PC-3 (cell line): Measurements from ENCODE around the gene DNAH1. TPM values are rescaled to one million over a fixed set of nuclear protein-coding genes. Genes with fewer than 3 reads are reported as not detected.

Experiments used
- ATAC-seq: fragments of 200-7000 bp; cut with Tn5 transposase; 2 replicates; pipeline ENCODE4 v1.9.1; 2020; ENCODE audit warnings: mild to moderate bottlenecking, moderate library complexity
- BruUV-seq: library from RNA; stranded (reverse); fragments of 400-500 nt; replicated peaks from 2 replicates; lab custom pipeline; 2021; lab: Mats Ljungman, UMichigan
- CTCF ChIA-PET: fragments of 300-600 bp; sonication (Branson Sonifier 250); formaldehyde crosslinking; loops from one replicate; lab custom pipeline; 2022; ENCODE audit warnings: antibody characterized with exemption; lab: Charles Lee
- POLR2A ChIA-PET: fragments of 300-600 bp; sonication (Branson Sonifier 250); formaldehyde crosslinking; loops from one replicate; lab custom pipeline; 2022; ENCODE audit warnings: antibody characterized with exemption; ENCODE audit not compliant: unreplicated experiment; lab: Charles Lee
- DNase-seq: peaks from one replicate; pipeline ENCODE4 v3.0.0-alpha.2; 2015
- H2AFZ ChIP-seq: fragments of 300-600 bp; sonication (generic); 2 replicates; pipeline ENCODE4 v1.6.0; 2016; ENCODE audit warnings: antibody characterized with exemption, low read length
- H3F3A ChIP-seq: fragments of 300-600 bp; sonication (generic); one replicate; pipeline ENCODE4 v1.6.0; 2017; ENCODE audit warnings: antibody characterized with exemption, low read length, control low read depth, mild to moderate bottlenecking; ENCODE audit not compliant: unreplicated experiment
- H3K27ac ChIP-seq: fragments of 300-600 bp; sonication (generic); 2 replicates; pipeline ENCODE4 v1.5.1; 2016; ENCODE audit warnings: mild to moderate bottlenecking, low read length
- H3K27me3 ChIP-seq: fragments of 300-600 bp; sonication (generic); 2 replicates; pipeline ENCODE4 v1.6.1; 2016; ENCODE audit warnings: low read length, mixed read lengths
- H3K36me3 ChIP-seq: fragments of 300-600 bp; sonication (generic); 2 replicates; pipeline ENCODE4 v1.6.1; 2016; ENCODE audit warnings: low read depth, mixed run types, low read length, mixed read lengths
- H3K4me1 ChIP-seq: fragments of 300-600 bp; sonication (generic); 2 replicates; pipeline ENCODE4 v1.5.1; 2016; ENCODE audit warnings: low read length; ENCODE audit not compliant: insufficient read depth
- H3K4me2 ChIP-seq: fragments of 300-600 bp; sonication (generic); 2 replicates; pipeline ENCODE4 v1.6.0; 2016; ENCODE audit warnings: low read length
- H3K4me3 ChIP-seq: fragments of 300-600 bp; sonication (generic); 2 replicates; pipeline ENCODE4 v1.5.1; 2016; ENCODE audit warnings: mild to moderate bottlenecking, low read length, mixed read lengths
- H3K79me2 ChIP-seq: fragments of 300-600 bp; sonication (generic); 2 replicates; pipeline ENCODE4 v1.6.1; 2017; ENCODE audit warnings: low read length, mixed read lengths
- H3K9ac ChIP-seq: fragments of 300-600 bp; sonication (generic); 2 replicates; pipeline ENCODE4 v1.6.0; 2016; ENCODE audit warnings: mild to moderate bottlenecking, low read length
- H3K9me2 ChIP-seq: fragments of 300-600 bp; sonication (generic); replicated peaks from 2 replicates; pipeline ENCODE4 v1.6.1; 2016; ENCODE audit warnings: mixed run types, low read length, mixed read lengths
- H3K9me3 ChIP-seq: fragments of 300-600 bp; sonication (generic); 2 replicates; pipeline ENCODE4 v1.6.1; 2016; ENCODE audit warnings: low read length, mixed read lengths
- H4K20me1 ChIP-seq: fragments of 300-600 bp; sonication (generic); 2 replicates; pipeline ENCODE4 v1.6.1; 2016; ENCODE audit warnings: low read length, mixed read lengths
- EZH2 ChIP-seq: fragments of 300-600 bp; sonication (generic); IDR thresholded peaks from one replicate; pipeline ENCODE4 v1.6.1; 2017; ENCODE audit warnings: antibody characterized with exemption, mild to moderate bottlenecking, low read length; ENCODE audit not compliant: unreplicated experiment
- EZH2phosphoT487 ChIP-seq: fragments of 300-600 bp; sonication (generic); IDR thresholded peaks from 2 replicates; pipeline ENCODE4 v1.6.1; 2018; ENCODE audit warnings: mild to moderate bottlenecking, antibody characterized with exemption, low read length, borderline replicate concordance
- intact Hi-C: fragments of 100-400 bp; cut with micrococcal nuclease; formaldehyde crosslinking; loops from 2 replicates; pipeline ENCODE4 v1.9.0; 2023
- total RNA-seq: library from RNA; depleted of rRNA; stranded (reverse); fragments of >200 nt; gene quantifications from 2 replicates; pipeline ENCODE4 v1.2.3, GENCODE V29; 2014
- TF ChIP-seq, protein P1 (sequence below): fragments of 300-600 bp; sonication (generic); conservative IDR thresholded peaks from 2 replicates; pipeline ENCODE4 v1.5.1; 2017; ENCODE audit warnings: antibody characterized with exemption, low read depth, mild to moderate bottlenecking, low read length

The DNAH1 gene
- total RNA-seq, 1 experiment from 2014 or later: 2.2 TPM

GRCh38 chr3:52286777-52287110, 29.4 kb upstream of the DNAH1 start:
- Histone ChIP-seq H3K4me3 (peak overlapping the region; percentile 90), H3K9me2 (no peaks in the 10 kb centered on the region), H4K20me1 (no peaks in the 10 kb centered on the region), H3F3A (no peaks in the 10 kb centered on the region), H3K9me3 (no peaks in the 10 kb centered on the region), H3K9ac (peak overlapping the region; percentile 99), H3K27me3 (no peaks in the 10 kb centered on the region), H3K36me3 (no peaks in the 10 kb centered on the region), H3K4me2 (peak overlapping the region; percentile 85), H2AFZ (peak overlapping the region; percentile 97; the same call in 1 of the 2 replicates), H3K27ac (peak overlapping the region; percentile 99), H3K4me1 (peaks cover 8% of the 10 kb centered on the region), H3K79me2 (peaks cover 10% of the 10 kb centered on the region)
- no TSS peak for BruUV-seq
- DNase-seq (no peak), ATAC-seq (no peak)
- intact Hi-C loops: loop anchor here (5.0 kb wide), 1 partner anchor 134 kb away; the partner anchor contains the start of gene POC1A
- ChIA-PET POLR2A (interaction anchor here (1.3 kb wide), 1 partner anchor 8 kb away, joined by 11 read pairs; the partner anchor contains the start of gene WDR82), CTCF (no interaction called here)
- no peak for TF ChIP-seq EZH2phosphoT487
- TF ChIP-seq, protein P1, sequence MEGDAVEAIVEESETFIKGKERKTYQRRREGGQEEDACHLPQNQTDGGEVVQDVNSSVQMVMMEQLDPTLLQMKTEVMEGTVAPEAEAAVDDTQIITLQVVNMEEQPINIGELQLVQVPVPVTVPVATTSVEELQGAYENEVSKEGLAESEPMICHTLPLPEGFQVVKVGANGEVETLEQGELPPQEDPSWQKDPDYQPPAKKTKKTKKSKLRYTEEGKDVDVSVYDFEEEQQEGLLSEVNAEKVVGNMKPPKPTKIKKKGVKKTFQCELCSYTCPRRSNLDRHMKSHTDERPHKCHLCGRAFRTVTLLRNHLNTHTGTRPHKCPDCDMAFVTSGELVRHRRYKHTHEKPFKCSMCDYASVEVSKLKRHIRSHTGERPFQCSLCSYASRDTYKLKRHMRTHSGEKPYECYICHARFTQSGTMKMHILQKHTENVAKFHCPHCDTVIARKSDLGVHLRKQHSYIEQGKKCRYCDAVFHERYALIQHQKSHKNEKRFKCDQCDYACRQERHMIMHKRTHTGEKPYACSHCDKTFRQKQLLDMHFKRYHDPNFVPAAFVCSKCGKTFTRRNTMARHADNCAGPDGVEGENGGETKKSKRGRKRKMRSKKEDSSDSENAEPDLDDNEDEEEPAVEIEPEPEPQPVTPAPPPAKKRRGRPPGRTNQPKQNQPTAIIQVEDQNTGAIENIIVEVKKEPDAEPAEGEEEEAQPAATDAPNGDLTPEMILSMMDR: no peak
- TF ChIP-seq EZH2: no peak

GRCh38 chr3:52288674-52289073, 27.4 kb upstream of the DNAH1 start:
- H3K9me3 ChIP-seq: no peaks in the 10 kb centered on the region
- H3F3A ChIP-seq: no peaks in the 10 kb centered on the region
- no peaks in the 10 kb centered on the region for H3K36me3 ChIP-seq
- no peak for ATAC-seq
- H3K79me2 ChIP-seq: peaks cover 10% of the 10 kb centered on the region
- 0 out of 2 replicates have a peak overlapping the region, but pooled peaks have one; percentile 97 for H2AFZ ChIP-seq
- intact Hi-C loops: loop anchor here (5.0 kb wide), 1 partner anchor 136 kb away; the partner anchor contains the start of gene POC1A
- POLR2A ChIA-PET: no interaction called here
- H4K20me1 ChIP-seq: no peaks in the 10 kb centered on the region
- peak overlapping the region; percentile 90; the same call in 1 of the 2 replicates for H3K4me3 ChIP-seq
- BruUV-seq: no TSS peak
- H3K27me3 ChIP-seq: no peaks in the 10 kb centered on the region
- no peaks in the 10 kb centered on the region for H3K9me2 ChIP-seq
- TF ChIP-seq EZH2phosphoT487 (no peak), EZH2 (no peak)
- TF ChIP-seq, protein P1: no peak
- CTCF ChIA-PET: no interaction called here
- peaks cover 15% of the 10 kb centered on the region for H3K4me1 ChIP-seq
- H3K4me2 ChIP-seq: peak overlapping the region; percentile 85
- no peak for DNase-seq
- no peak overlapping the region for H3K27ac ChIP-seq
- H3K9ac ChIP-seq: peak overlapping the region; percentile 99; the same call in 1 of the 2 replicates

DNA sequence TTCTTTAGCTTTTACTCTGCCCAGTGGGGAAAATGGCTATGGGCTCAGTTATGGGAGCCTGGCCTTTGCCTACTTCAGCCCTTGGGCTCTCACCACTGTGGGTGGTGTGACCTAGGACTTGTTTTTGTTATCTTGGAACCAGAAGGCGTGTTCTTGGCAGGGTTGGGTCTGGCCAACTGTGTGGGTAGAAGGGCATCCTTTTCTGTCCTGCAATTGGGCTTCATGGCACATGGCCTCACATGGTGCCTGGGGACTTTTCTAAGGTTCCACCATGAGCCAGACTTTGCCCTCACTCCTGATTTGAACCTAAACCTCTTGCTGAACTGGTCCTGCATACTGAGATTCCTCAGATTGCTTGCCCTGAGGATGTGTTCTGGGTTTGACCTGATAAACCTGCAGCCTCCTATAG, 26.8 kb upstream of the DNAH1 start:
- Histone ChIP-seq H4K20me1 (no peaks in the 10 kb centered on the region), H3K79me2 (peaks cover 10% of the 10 kb centered on the region), H3K4me2 (no peak overlapping the region), H2AFZ (no peak overlapping the region), H3K36me3 (no peaks in the 10 kb centered on the region), H3K9me2 (no peaks in the 10 kb centered on the region), H3K27ac (no peak overlapping the region), H3F3A (no peaks in the 10 kb centered on the region), H3K4me1 (peaks cover 15% of the 10 kb centered on the region), H3K4me3 (no peak overlapping the region), H3K9ac (no peak overlapping the region), H3K9me3 (no peaks in the 10 kb centered on the region), H3K27me3 (no peaks in the 10 kb centered on the region)
- TF ChIP-seq, protein P1: no peak
- TF ChIP-seq EZH2 (no peak), EZH2phosphoT487 (no peak)
- intact Hi-C loops: loop anchor here (5.0 kb wide), 1 partner anchor 137 kb away; the partner anchor contains the start of gene POC1A
- BruUV-seq: no TSS peak
- DNase-seq: no peak
- ChIA-PET CTCF (no interaction called here), POLR2A (no interaction called here)
- no peak for ATAC-seq
